ENCODE measurements around the gene EFHB.
"Not testable (repeated sequence)": the region's sequence is repeated elsewhere in the genome, so short reads cannot be mapped to it uniquely, and the experiment has no call there.

EFHB gene

GRCh38 chr3:19934098-19934566 lies at the start of gene EFHB:
EFHB (minus strand) TSS chr3:19934217; CDS start chr3:19934018, 199 bp downstream.
- no peak for DNase-seq

GRCh38 chr3:19972054-19972453 lies 38.0 kb upstream of the EFHB start:
- DNase-seq = no peak

GRCh38 chr3:19970327-19970726 lies 36.3 kb upstream of the EFHB start:
- DNase-seq = no peak

- DNase-seq = no peak
Observed at GRCh38 chr3:19967812-19968211, 33.8 kb upstream of the EFHB start.

- DNase-seq = no peak
Observed at GRCh38 chr3:19967208-19967607, 33.2 kb upstream of the EFHB start.

- no peak for DNase-seq
Observed at GRCh38 chr3:19961960-19962359, 27.9 kb upstream of the EFHB start.

- no peak for DNase-seq
Observed at GRCh38 chr3:19960696-19961095, 26.7 kb upstream of the EFHB start.

- no peak for DNase-seq
Observed at GRCh38 chr3:19959505-19959904, 25.5 kb upstream of the EFHB start.

GRCh38 chr3:19957354-19957753 lies 23.3 kb upstream of the EFHB start:
- not testable (repeated sequence) for DNase-seq

GRCh38 chr3:19954676-19955075 lies 20.7 kb upstream of the EFHB start:
- no peak for DNase-seq

GRCh38 chr3:19950316-19950715 lies 16.3 kb upstream of the EFHB start:
- DNase-seq = no peak

GRCh38 chr3:19948226-19948591 lies 14.2 kb upstream of the EFHB start:
- DNase-seq = no peak

- DNase-seq = peak; percentile 48
Observed at GRCh38 chr3:19947549-19948225, 13.7 kb upstream of the EFHB start.

- DNase-seq = peak; percentile 98
Observed at GRCh38 chr3:19946832-19947548, 13.0 kb upstream of the EFHB start, which contains the start of gene RAB5A. RAB5A (plus strand) TSS chr3:19947097; CDS start chr3:19950899, 3,802 bp downstream.

GRCh38 chr3:19945969-19946831 lies 12.2 kb upstream of the EFHB start:
- DNase-seq = no peak

- DNase-seq = no peak
Observed at GRCh38 chr3:19945534-19945933, 11.5 kb upstream of the EFHB start.

- DNase-seq = no peak
Observed at GRCh38 chr3:19940643-19941042, 6.6 kb upstream of the EFHB start.

GRCh38 chr3:19938295-19938627 lies 4.2 kb upstream of the EFHB start:
- no peak for DNase-seq

GRCh38 chr3:19937459-19938294 lies 3.7 kb upstream of the EFHB start:
- DNase-seq = peak; percentile 19

GRCh38 chr3:19932422-19932821 lies 1.6 kb downstream of the EFHB start:
- DNase-seq = no peak

GRCh38 chr3:19931767-19932188 lies 2.2 kb downstream of the EFHB start:
- DNase-seq = no peak

GRCh38 chr3:19931180-19931692 lies 2.8 kb downstream of the EFHB start:
- DNase-seq = peak; percentile 61

All from stimulated activated CD4-positive, alpha-beta T cell treated with anti-CD3 and anti-CD28 coated beads, Interleukin-1b, Interleukin-23, amount 100 ng/mL, for 48 hours (primary cell).